ENCODE measurements around the gene BICDL1.

DNA sequence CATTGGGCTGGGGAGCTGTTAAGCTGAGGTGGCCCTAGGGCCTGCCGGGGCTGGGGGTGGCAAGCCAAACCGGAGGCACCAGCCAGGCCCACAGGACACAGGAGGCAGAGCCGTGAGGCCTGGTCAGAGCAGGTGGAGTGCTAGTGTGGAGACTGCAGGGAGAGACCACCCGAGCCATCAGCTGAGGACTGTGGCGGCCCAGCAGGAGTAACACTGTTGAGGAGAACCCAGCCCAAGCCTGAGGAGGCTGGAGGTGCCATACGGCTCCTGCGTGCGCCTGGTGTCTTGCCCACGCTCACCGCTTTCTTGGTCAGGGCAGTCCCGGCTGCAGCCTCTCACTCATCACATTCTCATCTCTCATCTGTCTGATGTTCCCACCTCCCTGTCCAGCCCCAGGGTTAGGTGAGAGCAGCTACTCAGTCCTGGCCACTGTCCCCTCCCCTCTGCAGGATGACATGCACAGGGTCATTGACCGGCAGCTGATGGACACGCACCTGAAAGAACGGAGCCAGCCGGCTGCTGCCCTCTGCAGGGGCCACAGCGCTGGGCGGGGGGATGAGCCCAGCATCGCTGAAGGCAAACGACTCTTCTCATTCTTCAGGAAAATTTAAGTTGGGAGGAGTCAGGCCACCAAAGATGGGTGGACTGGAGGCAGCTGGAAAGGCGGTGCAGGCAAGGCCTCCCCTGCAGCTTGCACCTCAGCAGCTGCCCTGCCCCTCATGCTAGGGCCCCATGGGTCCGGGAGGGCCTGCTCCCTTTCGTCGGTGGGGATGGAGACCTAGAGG is 103.7 kb downstream of the BICDL1 start:
- TF ChIP-seq, protein P1, sequence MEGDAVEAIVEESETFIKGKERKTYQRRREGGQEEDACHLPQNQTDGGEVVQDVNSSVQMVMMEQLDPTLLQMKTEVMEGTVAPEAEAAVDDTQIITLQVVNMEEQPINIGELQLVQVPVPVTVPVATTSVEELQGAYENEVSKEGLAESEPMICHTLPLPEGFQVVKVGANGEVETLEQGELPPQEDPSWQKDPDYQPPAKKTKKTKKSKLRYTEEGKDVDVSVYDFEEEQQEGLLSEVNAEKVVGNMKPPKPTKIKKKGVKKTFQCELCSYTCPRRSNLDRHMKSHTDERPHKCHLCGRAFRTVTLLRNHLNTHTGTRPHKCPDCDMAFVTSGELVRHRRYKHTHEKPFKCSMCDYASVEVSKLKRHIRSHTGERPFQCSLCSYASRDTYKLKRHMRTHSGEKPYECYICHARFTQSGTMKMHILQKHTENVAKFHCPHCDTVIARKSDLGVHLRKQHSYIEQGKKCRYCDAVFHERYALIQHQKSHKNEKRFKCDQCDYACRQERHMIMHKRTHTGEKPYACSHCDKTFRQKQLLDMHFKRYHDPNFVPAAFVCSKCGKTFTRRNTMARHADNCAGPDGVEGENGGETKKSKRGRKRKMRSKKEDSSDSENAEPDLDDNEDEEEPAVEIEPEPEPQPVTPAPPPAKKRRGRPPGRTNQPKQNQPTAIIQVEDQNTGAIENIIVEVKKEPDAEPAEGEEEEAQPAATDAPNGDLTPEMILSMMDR (IDR thresholded peaks at IDR 0.05; ENCODE audit: insufficient read depth, low read length, poor library complexity, severe bottlenecking), result no peak
- TF ChIP-seq EZH2phosphoT487 (conservative IDR thresholded peaks at IDR 0.05; ENCODE audit: low read length), result no peak
